Panc1 (cell line): ENCODE data around the gene OSBPL10.

Source experiments
- POLR2AphosphoS5 ChIP-seq: IDR thresholded peaks from 2 replicates; pipeline ENCODE4 v1.6.1; 2012; ENCODE audit warnings: mild to moderate bottlenecking, low read depth, low read length, moderate library complexity
- TF ChIP-seq, protein P1 (sequence below): fragments of 450-650 bp; IDR thresholded peaks from 2 replicates; pipeline ENCODE4 v1.5.1; 2017; ENCODE audit warnings: mild to moderate bottlenecking

GRCh38 chr3:31879365-31879764 lies 101.7 kb downstream of the OSBPL10 start:
- TF ChIP-seq, protein P1, sequence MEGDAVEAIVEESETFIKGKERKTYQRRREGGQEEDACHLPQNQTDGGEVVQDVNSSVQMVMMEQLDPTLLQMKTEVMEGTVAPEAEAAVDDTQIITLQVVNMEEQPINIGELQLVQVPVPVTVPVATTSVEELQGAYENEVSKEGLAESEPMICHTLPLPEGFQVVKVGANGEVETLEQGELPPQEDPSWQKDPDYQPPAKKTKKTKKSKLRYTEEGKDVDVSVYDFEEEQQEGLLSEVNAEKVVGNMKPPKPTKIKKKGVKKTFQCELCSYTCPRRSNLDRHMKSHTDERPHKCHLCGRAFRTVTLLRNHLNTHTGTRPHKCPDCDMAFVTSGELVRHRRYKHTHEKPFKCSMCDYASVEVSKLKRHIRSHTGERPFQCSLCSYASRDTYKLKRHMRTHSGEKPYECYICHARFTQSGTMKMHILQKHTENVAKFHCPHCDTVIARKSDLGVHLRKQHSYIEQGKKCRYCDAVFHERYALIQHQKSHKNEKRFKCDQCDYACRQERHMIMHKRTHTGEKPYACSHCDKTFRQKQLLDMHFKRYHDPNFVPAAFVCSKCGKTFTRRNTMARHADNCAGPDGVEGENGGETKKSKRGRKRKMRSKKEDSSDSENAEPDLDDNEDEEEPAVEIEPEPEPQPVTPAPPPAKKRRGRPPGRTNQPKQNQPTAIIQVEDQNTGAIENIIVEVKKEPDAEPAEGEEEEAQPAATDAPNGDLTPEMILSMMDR, result no peak
- TF ChIP-seq POLR2AphosphoS5, result no peak
